Measurements from ENCODE around the gene TMPRSS9.

GRCh38 chr19:2451741-2452140 is 91.7 kb downstream of the TMPRSS9 start:
- TF ChIP-seq JUN (CRISPR knock-in tag; IDR thresholded peaks at IDR 0.05) (no peak), FOXP4 (CRISPR knock-in tag; IDR thresholded peaks at IDR 0.05) (no peak), USF2 (CRISPR knock-in tag; IDR thresholded peaks at IDR 0.05) (no peak), CTCF (IDR thresholded peaks at IDR 0.05) (no peak), MAX (CRISPR knock-in tag; IDR thresholded peaks at IDR 0.05) (no peak)

Measured in WTC11 (cell line).